OCI-LY3 (cell line): Measurements from ENCODE around the gene GSG1L.

Experiments
- CTCF ChIP-seq: fragments of 200-600, 300-600 bp; sonication (generic); IDR thresholded peaks from 2 replicates; pipeline ENCODE4 v1.5.1; 2014; ENCODE audit warnings: antibody characterized with exemption, low read length, low read depth
- EZH2phosphoT487 ChIP-seq: fragments of 200-600 bp; shearing (Covaris generic); IDR thresholded peaks from 2 replicates; pipeline ENCODE4 v1.6.1; 2018; ENCODE audit warnings: antibody characterized with exemption, mixed run types, low read depth

- no peak for TF ChIP-seq CTCF
- no peak for TF ChIP-seq EZH2phosphoT487
Measured at GRCh38 chr16:27870116-27870798, 193.3 kb downstream of the GSG1L start.
